Common myeloid progenitor, CD34-positive (primary cell): ENCODE measurements around the gene KCNB1.
A peak's percentile ranks its signal among the peaks of the same experiment; 100 is the strongest.

Experiments
- CTCF ChIA-PET: fragments of 350-600 bp; sonication (Branson Sonifier 250); formaldehyde crosslinking; loops from one replicate; lab custom pipeline; 2021; ENCODE audit warnings: antibody characterized with exemption; lab: Charles Lee
- POLR2A ChIA-PET: fragments of 350-600 bp; sonication (Branson Sonifier 250); formaldehyde crosslinking; loops from one replicate; lab custom pipeline; 2021; ENCODE audit warnings: antibody characterized with exemption; lab: Charles Lee
- DNase-seq, 3 donors: peaks; one replicate each; pipeline versions ENCODE4 v3.0.0 to v3.0.0-alpha.2; 2013
- H3K27ac ChIP-seq, 2 experiments: 1 replicate in 1 of 2; 2 replicates in 1 of 2; pipeline ENCODE4 v1.7.0; 2013; ENCODE audit warnings: inconsistent platforms in 2 of 2, low read length in 2 of 2, mild to moderate bottlenecking in 2 of 2, low read depth in 1 of 2, moderate library complexity in 1 of 2; ENCODE audit not compliant: severe bottlenecking in 2 of 2, insufficient read depth in 1 of 2, poor library complexity in 1 of 2
- H3K27me3 ChIP-seq, 5 experiments: replicated peaks in 2 of 5; 1 replicate in 3 of 5; 2 replicates in 2 of 5; pipeline versions ENCODE4 v1.6.1 to v1.7.0; 2013; ENCODE audit warnings: low read length in 4 of 5, mild to moderate bottlenecking in 2 of 5, moderate library complexity in 2 of 5, inconsistent platforms in 1 of 5; ENCODE audit not compliant: insufficient read depth in 5 of 5, control insufficient read depth in 4 of 5
- H3K36me3 ChIP-seq, 4 experiments: 1 replicate in 2 of 4; 2 replicates in 2 of 4; pipeline versions ENCODE4 v1.6.1 to v1.7.0; 2013; ENCODE audit warnings: low read length in 3 of 4, control low read depth in 1 of 4, mild to moderate bottlenecking in 1 of 4; ENCODE audit not compliant: control insufficient read depth in 4 of 4, insufficient read depth in 4 of 4
- H3K4me1 ChIP-seq, 4 experiments: 1 replicate in 3 of 4; 2 replicates in 1 of 4; pipeline versions ENCODE4 v1.6.1 to v1.7.1; 2013; ENCODE audit warnings: low read length in 3 of 4, mild to moderate bottlenecking in 3 of 4, control low read depth in 1 of 4, inconsistent platforms in 1 of 4, moderate library complexity in 1 of 4; ENCODE audit not compliant: control insufficient read depth in 4 of 4, insufficient read depth in 4 of 4; ENCODE audit errors: control extremely low read depth in 1 of 4
- H3K4me3 ChIP-seq, 7 experiments: 1 replicate in 4 of 7; 2 replicates in 3 of 7; pipeline versions ENCODE4 v1.5.1 to v1.7.0; 2013; ENCODE audit warnings: mild to moderate bottlenecking in 7 of 7, low read length in 6 of 7, moderate library complexity in 6 of 7, inconsistent platforms in 2 of 7, low read depth in 2 of 7, control low read depth in 1 of 7; ENCODE audit not compliant: insufficient read depth in 4 of 7, control insufficient read depth in 1 of 7; ENCODE audit errors: extremely low read depth in 1 of 7
- H3K9me3 ChIP-seq, 5 experiments: 1 replicate in 4 of 5; 2 replicates in 1 of 5; pipeline versions ENCODE4 v1.6.1 to v1.7.1; 2013; ENCODE audit warnings: low read length in 4 of 5, mild to moderate bottlenecking in 2 of 5, inconsistent platforms in 1 of 5, low read depth in 1 of 5, moderate library complexity in 1 of 5; ENCODE audit not compliant: control insufficient read depth in 4 of 5, insufficient read depth in 2 of 5; ENCODE audit errors: control extremely low read depth in 1 of 5
- WGBS: methylation state at CpG from one replicate; pipeline ENCODE4 v1.1.5; 2013; ENCODE audit not compliant: insufficient coverage; 5-methylcytosine and 5-hydroxymethylcytosine counted together

The KCNB1 gene

DNA sequence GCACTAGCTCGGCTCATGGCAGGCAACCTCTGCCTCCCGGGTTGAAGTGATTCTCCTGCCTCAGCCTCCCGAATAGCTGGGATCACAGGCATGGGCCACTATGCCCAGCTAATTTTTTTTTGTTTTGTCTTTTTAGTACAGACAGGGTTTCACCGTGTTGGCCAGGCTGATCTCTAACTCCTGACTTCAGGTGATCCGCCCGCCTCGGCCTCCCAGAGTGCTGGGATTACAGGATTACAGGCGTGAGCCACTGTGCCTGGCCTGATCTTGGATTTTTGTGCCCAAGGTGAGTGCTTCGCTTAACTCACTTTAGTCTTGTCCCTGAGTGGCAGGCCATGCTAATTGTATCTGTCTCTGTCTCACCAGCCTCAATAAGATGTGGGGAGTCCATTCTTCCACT lies 78.6 kb downstream of the KCNB1 start:
- H3K4me1 ChIP-seq = no peaks in the 10 kb centered on the region
- H3K36me3 ChIP-seq = no peaks in the 10 kb centered on the region
- CTCF ChIA-PET = interaction anchor here (1.0 kb wide), 1 partner anchor 21 kb away, joined by 3 read pairs; no protein-coding TSS in a partner anchor
- H3K9me3 ChIP-seq = peaks cover 0 to 4% (median 0%) of the 10 kb centered on the region in 5 experiments
- H3K27me3 ChIP-seq = peaks cover 2 to 15% (median 3%) of the 10 kb centered on the region in 5 experiments
- no peak overlapping the region for H3K4me3 ChIP-seq
- DNase-seq = no peak
- 83% methylated on average over 9 of the region's 9 CpGs for WGBS
- POLR2A ChIA-PET = interaction anchor here (1.3 kb wide), 1 partner anchor 14 kb away, joined by 3 read pairs; no protein-coding TSS in a partner anchor
- no peak overlapping the region for H3K27ac ChIP-seq

DNA sequence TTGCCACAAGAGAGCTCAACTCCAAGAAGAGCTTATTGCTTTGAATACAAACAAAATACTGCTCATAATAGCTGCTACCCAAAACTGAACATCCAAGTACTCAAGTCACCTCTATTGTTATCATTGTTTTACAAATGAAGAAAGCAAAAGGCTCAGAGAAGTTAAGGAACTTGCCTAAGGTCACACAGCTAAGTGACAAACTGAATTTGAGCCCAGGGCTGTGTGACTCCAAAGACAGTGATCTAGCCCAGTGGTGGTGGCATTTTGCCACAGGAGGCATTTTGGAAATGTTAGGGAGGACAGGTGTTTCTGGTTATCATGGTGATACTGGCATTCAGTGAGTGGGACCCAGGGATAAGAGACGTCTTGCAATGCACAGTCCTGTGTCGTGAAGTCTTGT lies 79.5 kb downstream of the KCNB1 start:
- Histone ChIP-seq H3K4me3 (no peak overlapping the region), H3K9me3 (peaks cover 0 to 4% (median 0%) of the 10 kb centered on the region in 5 experiments), H3K4me1 (no peaks in the 10 kb centered on the region), H3K27me3 (peaks cover 2 to 12% (median 3%) of the 10 kb centered on the region in 5 experiments), H3K36me3 (no peaks in the 10 kb centered on the region), H3K27ac (no peak overlapping the region)
- DNase-seq = no peak
- ChIA-PET POLR2A (no interaction called here), CTCF (interaction anchor here (1.0 kb wide), 1 partner anchor 20 kb away, joined by 3 read pairs; no protein-coding TSS in a partner anchor)
- 100% methylated on average over 2 of the region's 2 CpGs for WGBS

DNA sequence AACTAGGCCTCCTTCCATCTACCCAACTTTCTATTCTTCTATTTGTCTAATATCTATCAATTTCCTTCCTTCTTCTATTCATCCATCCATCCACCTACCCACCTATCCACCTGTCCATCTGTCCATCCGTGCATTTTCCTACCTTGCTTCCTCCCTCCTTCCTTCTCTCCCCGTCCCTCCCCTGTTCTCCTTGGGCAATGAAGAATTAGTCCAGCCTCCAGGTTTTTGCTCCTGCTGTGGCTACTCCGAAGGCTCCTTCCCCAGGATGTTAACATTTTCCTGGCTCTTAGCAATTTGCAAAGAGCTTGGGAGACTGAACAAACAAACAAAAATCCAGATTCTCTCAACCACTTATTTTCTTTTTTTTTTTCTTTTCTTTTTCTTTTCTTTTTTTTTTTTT lies 81.6 kb downstream of the KCNB1 start:
- no peak for DNase-seq
- H3K27ac ChIP-seq = no peak overlapping the region
- CTCF ChIA-PET = no interaction called here
- peaks cover 0 to 10% (median 2%) of the 10 kb centered on the region in 5 experiments for H3K27me3 ChIP-seq
- no peaks in the 10 kb centered on the region for H3K4me1 ChIP-seq
- H3K36me3 ChIP-seq = no peaks in the 10 kb centered on the region
- 67% methylated on average over 3 of the region's 3 CpGs for WGBS
- POLR2A ChIA-PET = interaction anchor here (0.6 kb wide), 1 partner anchor 177 kb away, joined by 5 read pairs; no protein-coding TSS in a partner anchor
- no peak overlapping the region for H3K4me3 ChIP-seq
- H3K9me3 ChIP-seq = peaks cover 0 to 4% (median 0%) of the 10 kb centered on the region in 5 experiments

DNA sequence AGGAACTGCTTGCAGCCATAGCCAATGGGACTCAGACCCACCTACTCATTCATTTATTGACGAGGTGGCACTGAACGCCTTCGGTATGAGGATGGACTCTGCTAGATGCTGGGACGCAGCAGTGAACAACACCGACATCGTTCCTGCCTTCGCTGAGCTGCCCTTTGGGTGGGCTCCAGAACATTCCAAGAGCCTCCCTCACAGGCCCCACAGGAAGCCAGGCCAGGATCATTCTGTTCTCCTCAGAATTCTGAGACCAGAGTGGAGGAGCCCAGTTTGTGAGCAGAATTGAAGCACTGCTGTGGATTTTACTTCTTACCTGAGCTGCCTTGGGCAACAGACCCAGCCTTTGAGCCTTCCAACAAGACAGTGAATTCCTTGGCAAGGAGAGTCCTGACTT lies 82.1 kb downstream of the KCNB1 start:
- H3K27ac ChIP-seq = no peak overlapping the region
- H3K9me3 ChIP-seq = peaks cover 0 to 4% (median 0%) of the 10 kb centered on the region in 5 experiments
- POLR2A ChIA-PET = interaction anchor here (0.6 kb wide), 1 partner anchor 178 kb away, joined by 5 read pairs; no protein-coding TSS in a partner anchor
- no peaks in the 10 kb centered on the region for H3K36me3 ChIP-seq
- CTCF ChIA-PET = no interaction called here
- DNase-seq = no peak
- peaks cover 0 to 8% (median 2%) of the 10 kb centered on the region in 5 experiments for H3K27me3 ChIP-seq
- H3K4me1 ChIP-seq = no peaks in the 10 kb centered on the region
- no peak overlapping the region for H3K4me3 ChIP-seq
- WGBS = 85% methylated on average over 7 of the region's 7 CpGs

DNA sequence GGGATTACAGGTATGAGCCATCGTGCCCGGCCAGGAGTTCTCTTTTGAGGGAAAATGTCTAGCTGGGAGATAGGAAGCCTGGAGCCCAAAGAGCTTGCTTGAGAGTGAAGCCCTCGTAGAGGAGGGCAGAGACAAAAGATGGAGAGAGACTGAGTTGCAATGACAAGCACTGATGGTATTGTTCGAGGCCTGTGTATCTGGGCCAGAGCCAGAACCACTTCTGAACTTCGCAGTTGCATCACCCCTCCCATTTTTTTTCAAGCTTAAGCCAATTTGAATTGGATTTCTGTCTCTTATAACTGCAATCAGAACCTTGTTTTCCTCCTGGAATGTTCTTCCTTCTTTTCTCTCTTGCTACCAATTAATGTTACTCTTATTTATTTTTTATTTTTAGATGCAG lies 83.1 kb downstream of the KCNB1 start:
- no peak overlapping the region for H3K27ac ChIP-seq
- ChIA-PET CTCF (no interaction called here), POLR2A (no interaction called here)
- H3K4me3 ChIP-seq = no peak overlapping the region
- no peaks in the 10 kb centered on the region for H3K36me3 ChIP-seq
- H3K27me3 ChIP-seq = peaks cover 0 to 2% (median 0%) of the 10 kb centered on the region in 5 experiments
- H3K4me1 ChIP-seq = no peaks in the 10 kb centered on the region
- DNase-seq = no peak
- WGBS = 89% methylated on average over 5 of the region's 5 CpGs
- peaks cover 0 to 4% (median 0%) of the 10 kb centered on the region in 5 experiments for H3K9me3 ChIP-seq

DNA sequence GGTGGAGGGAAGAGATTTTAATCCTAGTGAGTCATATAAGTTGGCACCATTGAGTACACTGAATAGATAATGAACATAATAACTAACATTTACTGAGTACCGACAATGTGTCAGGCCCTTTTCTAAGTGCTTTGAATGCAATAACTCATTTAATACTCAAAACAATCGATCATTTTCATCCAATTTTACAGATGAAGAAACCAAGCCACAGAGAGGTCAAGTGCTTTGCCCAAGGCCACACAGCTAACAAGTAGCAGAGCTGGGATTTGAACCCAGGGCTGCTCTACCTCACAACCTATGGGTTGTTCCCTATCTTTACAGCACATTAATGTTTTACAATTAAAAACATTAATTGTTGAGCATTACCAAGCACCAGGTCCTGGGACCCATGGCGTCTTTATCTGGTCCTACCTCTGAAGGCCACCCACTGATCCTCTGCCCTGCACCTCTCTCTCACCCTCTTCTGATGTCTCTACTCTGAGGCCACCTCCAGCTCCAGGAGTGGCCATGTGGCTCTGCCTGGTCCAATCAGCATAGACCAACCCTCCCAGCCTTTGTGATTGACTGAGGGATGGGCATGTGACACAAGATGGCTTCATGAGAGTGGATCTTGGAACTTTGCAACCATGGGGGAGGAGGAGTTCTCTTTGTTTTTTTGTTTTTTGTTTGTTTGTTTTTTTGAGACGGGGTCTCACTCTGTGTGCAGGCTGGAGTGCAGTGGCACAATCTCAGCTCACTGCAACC lies 83.9 kb downstream of the KCNB1 start:
- POLR2A ChIA-PET = no interaction called here
- DNase-seq = peak in 1 of 3 donors; percentile 6
- peaks cover 0 to 4% (median 0%) of the 10 kb centered on the region in 5 experiments for H3K9me3 ChIP-seq
- H3K27me3 ChIP-seq = peaks cover 0 to 2% (median 0%) of the 10 kb centered on the region in 5 experiments
- no peaks in the 10 kb centered on the region for H3K36me3 ChIP-seq
- H3K27ac ChIP-seq = no peak overlapping the region
- CTCF ChIA-PET = interaction anchor here (1.0 to 1.1 kb wide), 2 partner anchors 10 to 15 kb away, joined by 3 read pairs; no protein-coding TSS in a partner anchor
- H3K4me1 ChIP-seq = no peaks in the 10 kb centered on the region
- WGBS = 97% methylated on average over 4 of the region's 4 CpGs
- no peak overlapping the region for H3K4me3 ChIP-seq

DNA sequence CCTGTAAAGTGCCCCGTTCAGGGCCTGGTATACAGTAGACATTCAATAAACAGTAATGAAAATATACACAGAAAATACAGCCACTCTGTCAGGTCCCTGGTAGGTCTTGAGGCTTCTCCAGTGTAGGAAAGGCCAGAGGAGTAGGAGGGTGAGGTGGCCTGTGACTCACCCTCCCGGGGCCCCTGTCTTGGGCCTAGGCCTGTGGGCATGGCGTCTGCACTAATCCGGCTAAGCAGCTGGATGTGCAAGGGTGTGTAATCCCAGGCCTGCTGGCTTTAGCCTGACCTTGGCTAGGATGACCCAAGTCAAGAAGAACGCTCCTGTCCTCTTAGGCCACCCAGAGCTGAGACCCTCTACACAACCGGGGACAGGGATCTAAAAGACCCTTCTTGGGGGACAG lies 84.9 kb downstream of the KCNB1 start:
- WGBS = 98% methylated on average over 4 of the region's 6 CpGs
- Histone ChIP-seq H3K4me3 (no peak overlapping the region), H3K9me3 (peaks cover 0 to 4% (median 0%) of the 10 kb centered on the region in 5 experiments), H3K36me3 (no peaks in the 10 kb centered on the region), H3K27me3 (peaks cover 0 to 11% (median 2%) of the 10 kb centered on the region in 5 experiments), H3K4me1 (no peaks in the 10 kb centered on the region), H3K27ac (no peak overlapping the region)
- no peak for DNase-seq
- ChIA-PET POLR2A (no interaction called here), CTCF (interaction anchor here (0.9 to 1.1 kb wide), 4 partner anchors 9 to 14 kb away, joined by 3 read pairs; no protein-coding TSS in a partner anchor)
